Mammary epithelial cell (primary cell): ENCODE measurements around the gene HSPA4L.

Experiments used
- CTCF ChIP-seq, 2 donors: IDR thresholded peaks in 1 of 2; conservative IDR thresholded peaks in 1 of 2; 2 replicates each; pipeline ENCODE4 v1.5.1; 2011 to 2012; ENCODE audit warnings: inconsistent platforms in 2 of 2, low read length in 2 of 2, mild to moderate bottlenecking in 2 of 2, control low read depth in 1 of 2, low read depth in 1 of 2; ENCODE audit not compliant: insufficient read depth in 1 of 2; ENCODE audit errors: extremely low read depth in 1 of 2
- EZH2 ChIP-seq: IDR thresholded peaks from 2 replicates; pipeline ENCODE4 v1.6.1; 2012; ENCODE audit warnings: low read length, inconsistent platforms, borderline replicate concordance

DNA sequence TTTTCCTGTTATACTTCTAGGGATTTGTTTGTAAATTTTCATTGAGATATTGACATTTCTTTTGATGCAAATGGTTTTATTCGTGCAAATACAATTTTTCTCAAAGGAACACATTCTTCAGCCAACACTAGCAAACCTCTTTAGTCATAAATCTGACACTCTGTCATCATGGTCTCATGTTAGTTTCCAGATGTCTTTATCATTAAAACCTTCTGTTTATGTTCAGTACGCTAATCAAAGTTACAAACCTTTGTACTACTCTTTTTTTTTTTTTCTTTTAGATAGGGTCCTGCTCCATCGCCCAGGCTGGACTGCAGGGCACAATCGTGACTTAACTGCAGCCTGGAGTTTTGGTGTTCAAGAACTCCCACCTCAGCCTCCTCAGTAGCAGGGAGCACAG, 44.8 kb upstream of the HSPA4L start:
- TF ChIP-seq EZH2 (no peak), CTCF (conservative IDR thresholded peaks at IDR 0.05 in 1 of 2, IDR thresholded peaks at IDR 0.05 in 1 of 2; ENCODE audit: extremely low read depth in 1 of 2, insufficient read depth in 1 of 2, low read depth in 1 of 2, low read length in 2 of 2) (no peak)
